ENCODE data around the gene C8G.

- TF ChIP-seq GATA3 (IDR thresholded peaks at IDR 0.05; ENCODE audit: low read depth, low read length) (no peak), GATA2 (IDR thresholded peaks at IDR 0.05; ENCODE audit: low read depth, low read length) (no peak)
Measured at GRCh38 chr9:136900556-136900955, 44.5 kb upstream of the C8G start.

Measured in SH-SY5Y (cell line).